MCF 10A (cell line): ENCODE results near the gene CCDC12. TPM values are rescaled to one million over a fixed set of nuclear protein-coding genes. Genes with fewer than 3 reads are reported as not detected.

Experiments
- BruUV-seq: library from RNA; stranded (reverse); fragments of 400-500 nt; replicated peaks from 2 replicates; lab custom pipeline; 2021; lab: Mats Ljungman, UMichigan
- CTCF ChIA-PET: fragments of 300-600 bp; sonication (Branson Sonifier 250); formaldehyde crosslinking; extraction: SDS; loops from one replicate; lab custom pipeline; 2021; ENCODE audit warnings: antibody characterized with exemption, inconsistent platforms; lab: Yijun Ruan, JAX
- POLR2A ChIA-PET: fragments of 300-600, 350-650 bp; sonication (Branson Sonifier 250); formaldehyde crosslinking; extraction: SDS; loops from one replicate; lab custom pipeline; 2020; ENCODE audit warnings: antibody characterized with exemption, inconsistent platforms; lab: Yijun Ruan, JAX
- DNase-seq: peaks from one replicate; pipeline ENCODE4 v3.0.0-alpha.2; 2018; ENCODE audit not compliant: unreplicated experiment
- H3K27ac Mint-ChIP-seq: one replicate; pipeline ENCODE4 v1.8.0; 2022; ENCODE audit warnings: mild to moderate bottlenecking, low read depth, mixed read lengths; ENCODE audit not compliant: unreplicated experiment
- H3K27me3 Mint-ChIP-seq: one replicate; pipeline ENCODE4 v1.8.0; 2022; ENCODE audit warnings: mixed read lengths; ENCODE audit not compliant: insufficient read depth, unreplicated experiment
- H3K36me3 Mint-ChIP-seq: one replicate; pipeline ENCODE4 v1.8.0; 2022; ENCODE audit warnings: mild to moderate bottlenecking, moderate library complexity, mixed read lengths; ENCODE audit not compliant: insufficient read depth, unreplicated experiment
- H3K4me1 Mint-ChIP-seq: one replicate; pipeline ENCODE4 v1.8.0; 2022; ENCODE audit warnings: mixed read lengths; ENCODE audit not compliant: insufficient read depth, unreplicated experiment
- H3K4me3 Mint-ChIP-seq: one replicate; pipeline ENCODE4 v1.8.0; 2022; ENCODE audit warnings: mild to moderate bottlenecking, moderate library complexity, mixed read lengths; ENCODE audit not compliant: unreplicated experiment
- H3K9me3 Mint-ChIP-seq: one replicate; pipeline ENCODE4 v1.8.0; 2022; ENCODE audit warnings: mixed read lengths; ENCODE audit not compliant: unreplicated experiment
- intact Hi-C: fragments of 100-400 bp; cut with micrococcal nuclease; formaldehyde crosslinking; loops from 2 replicates; pipeline ENCODE4 v1.14.1; 2022
- total RNA-seq: library from RNA; stranded (reverse); gene quantifications from 2 replicates; pipeline ENCODE4 v1.2.3, GENCODE V29; 2022
- TF ChIP-seq, protein P1 (sequence below): fragments of 200-600 bp; IDR thresholded peaks from one replicate; pipeline ENCODE4 v1.8.0; 2022; ENCODE audit warnings: antibody characterized with exemption, mild to moderate bottlenecking; ENCODE audit not compliant: unreplicated experiment

CCDC12 gene
- total RNA-seq, 1 experiment from 2014 or later = 45.9 TPM

DNA sequence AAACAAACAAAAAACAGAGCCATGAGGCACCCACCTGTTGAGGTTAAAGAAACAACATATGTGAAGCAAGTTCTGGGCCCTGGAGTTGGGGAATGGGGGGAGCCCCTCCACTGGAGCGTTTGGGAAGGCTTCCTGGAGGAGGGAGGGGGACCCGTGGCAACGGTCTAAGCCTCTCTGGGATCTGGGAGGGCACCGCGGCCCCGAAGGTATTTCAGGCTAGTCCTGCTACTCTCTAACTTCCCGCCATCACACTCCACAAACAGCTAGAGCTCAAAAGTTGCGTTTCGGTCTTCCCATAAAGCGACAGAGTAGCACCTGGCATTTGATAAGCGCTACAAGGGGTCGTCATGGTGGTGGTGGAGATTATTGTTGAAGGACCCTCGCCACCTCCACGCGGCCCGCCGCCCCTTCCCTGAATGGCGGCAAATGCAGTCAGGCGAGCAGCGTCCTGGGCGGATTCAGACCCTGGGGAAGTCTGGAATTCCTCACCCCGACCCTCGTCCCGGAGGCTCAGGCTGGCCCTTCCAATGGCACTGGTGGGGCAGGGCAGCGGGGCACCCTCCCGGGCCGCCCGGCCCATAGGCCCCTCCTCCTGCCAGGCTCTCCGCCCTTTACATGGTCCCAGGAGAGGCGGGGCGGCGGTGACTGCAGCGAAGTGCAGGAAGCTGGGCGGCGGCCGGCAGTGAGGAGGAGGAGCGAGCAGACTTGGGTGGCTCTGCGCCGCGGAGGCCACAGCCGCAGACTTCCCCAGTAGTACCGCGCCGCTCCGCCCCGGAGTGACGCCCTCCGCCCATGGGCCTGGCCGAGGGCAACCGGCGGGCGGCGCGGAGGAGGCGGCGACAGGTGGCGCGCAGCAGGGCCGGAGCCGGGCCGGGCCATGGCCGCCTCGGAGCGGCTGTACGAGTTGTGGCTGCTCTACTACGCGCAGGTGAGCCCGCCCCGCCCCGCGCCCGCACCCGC lies 2.7 kb upstream of the CCDC12 start, which contains the start of gene NBEAL2:
NBEAL2 (plus strand) TSS at position 682 of the 960 bp plus-strand sequence; CDS start at position 878, 196 bp downstream.
- no TSS peak for BruUV-seq
- CTCF ChIA-PET = interaction anchor here (0.6 to 2.0 kb wide), 2 partner anchors 44 to 442 kb away, joined by 3 to 8 read pairs; no protein-coding TSS in a partner anchor
- intact Hi-C loops = no loop called here
- Mint-ChIP-seq H3K27me3 (no peaks in the 10 kb centered on the region), H3K36me3 (peaks cover 27% of the 10 kb centered on the region), H3K4me1 (peaks cover 22% of the 10 kb centered on the region), H3K4me3 (peak within 1 kb of the TSS; percentile 76), H3K27ac (peak within 1 kb of the TSS; percentile 49), H3K9me3 (no peaks in the 10 kb centered on the region)
- TF ChIP-seq, protein P1, sequence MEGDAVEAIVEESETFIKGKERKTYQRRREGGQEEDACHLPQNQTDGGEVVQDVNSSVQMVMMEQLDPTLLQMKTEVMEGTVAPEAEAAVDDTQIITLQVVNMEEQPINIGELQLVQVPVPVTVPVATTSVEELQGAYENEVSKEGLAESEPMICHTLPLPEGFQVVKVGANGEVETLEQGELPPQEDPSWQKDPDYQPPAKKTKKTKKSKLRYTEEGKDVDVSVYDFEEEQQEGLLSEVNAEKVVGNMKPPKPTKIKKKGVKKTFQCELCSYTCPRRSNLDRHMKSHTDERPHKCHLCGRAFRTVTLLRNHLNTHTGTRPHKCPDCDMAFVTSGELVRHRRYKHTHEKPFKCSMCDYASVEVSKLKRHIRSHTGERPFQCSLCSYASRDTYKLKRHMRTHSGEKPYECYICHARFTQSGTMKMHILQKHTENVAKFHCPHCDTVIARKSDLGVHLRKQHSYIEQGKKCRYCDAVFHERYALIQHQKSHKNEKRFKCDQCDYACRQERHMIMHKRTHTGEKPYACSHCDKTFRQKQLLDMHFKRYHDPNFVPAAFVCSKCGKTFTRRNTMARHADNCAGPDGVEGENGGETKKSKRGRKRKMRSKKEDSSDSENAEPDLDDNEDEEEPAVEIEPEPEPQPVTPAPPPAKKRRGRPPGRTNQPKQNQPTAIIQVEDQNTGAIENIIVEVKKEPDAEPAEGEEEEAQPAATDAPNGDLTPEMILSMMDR = no peak
- DNase-seq = peak; percentile 93
- POLR2A ChIA-PET = interaction anchor here (0.7 to 3.5 kb wide), 14 partner anchors 9 to 1312 kb away, joined by 3 to 21 read pairs (median 4); partner anchors contain the start of genes ALS2CL and PTPN23

DNA sequence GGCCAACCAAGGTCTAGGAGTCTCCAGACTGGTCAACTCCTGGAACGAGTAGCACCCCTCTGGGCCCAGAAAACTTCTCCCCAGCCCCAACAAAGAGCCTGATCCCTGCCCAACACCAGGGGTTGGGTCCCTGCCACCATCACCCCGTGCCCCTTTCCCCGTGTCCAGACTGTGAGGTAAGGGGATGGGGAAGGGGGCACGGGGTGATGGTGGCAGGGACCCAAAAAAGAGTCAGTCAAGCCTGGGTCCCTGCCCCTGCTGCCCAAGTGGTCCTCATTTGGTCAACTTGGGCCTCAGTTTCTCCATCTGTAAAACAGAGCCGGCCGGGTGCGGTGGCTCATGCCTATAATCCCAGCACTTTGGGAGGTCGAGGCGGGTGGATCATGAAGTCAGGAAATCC lies 1.8 kb upstream of the CCDC12 start:
- intact Hi-C loops = no loop called here
- Mint-ChIP-seq H3K4me3 (peak overlapping the region; percentile 97), H3K27me3 (no peaks in the 10 kb centered on the region), H3K36me3 (peaks cover 34% of the 10 kb centered on the region), H3K27ac (no peak overlapping the region), H3K9me3 (no peaks in the 10 kb centered on the region), H3K4me1 (peaks cover 29% of the 10 kb centered on the region)
- CTCF ChIA-PET = interaction anchor here (1.2 to 2.0 kb wide), 2 partner anchors 21 to 43 kb away, joined by 5 to 8 read pairs; no protein-coding TSS in a partner anchor
- TF ChIP-seq, protein P1 = no peak
- no TSS peak for BruUV-seq
- no peak for DNase-seq
- POLR2A ChIA-PET = interaction anchor here (1.6 to 3.5 kb wide), 4 partner anchors 31 to 402 kb away, joined by 3 to 21 read pairs (median 13); partner anchors contain the start of gene PTPN23

DNA sequence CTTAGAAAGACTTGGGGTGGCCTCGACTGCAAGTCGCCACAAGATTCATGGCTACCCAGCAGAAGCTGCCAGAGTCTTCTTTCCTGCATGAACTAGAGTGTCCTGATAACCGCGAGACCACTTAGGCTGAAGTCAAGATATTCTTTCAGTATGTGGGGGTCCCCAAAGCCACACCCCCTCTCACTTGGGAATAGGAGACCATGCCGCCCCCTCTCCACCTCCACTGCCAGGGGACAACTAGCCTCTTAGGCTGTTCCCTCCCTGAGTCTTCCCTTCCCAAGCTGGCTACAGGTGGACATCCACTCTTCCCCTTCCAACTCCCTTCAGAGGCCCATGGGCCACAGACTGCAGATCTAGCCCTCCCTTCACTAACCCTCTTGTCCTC lies 1.3 kb upstream of the CCDC12 start:
- CTCF ChIA-PET = interaction anchor here (1.2 to 2.0 kb wide), 2 partner anchors 21 to 43 kb away, joined by 5 to 8 read pairs; no protein-coding TSS in a partner anchor
- Mint-ChIP-seq H3K4me1 (peaks cover 29% of the 10 kb centered on the region), H3K36me3 (peaks cover 35% of the 10 kb centered on the region), H3K4me3 (peak overlapping the region; percentile 97), H3K9me3 (no peaks in the 10 kb centered on the region), H3K27me3 (no peaks in the 10 kb centered on the region), H3K27ac (peak overlapping the region; percentile 100)
- POLR2A ChIA-PET = interaction anchor here (1.6 to 3.5 kb wide), 4 partner anchors 30 to 282 kb away, joined by 3 to 21 read pairs (median 16); no protein-coding TSS in a partner anchor
- TF ChIP-seq, protein P1 = no peak
- intact Hi-C loops = loop anchor here (2.0 kb wide), 1 partner anchor 65 kb away; no protein-coding TSS in a partner anchor
- no peak for DNase-seq
- BruUV-seq = no TSS peak
